Measurements from ENCODE around the gene PXDN.
"Not testable (repeated sequence)": the region's sequence is repeated elsewhere in the genome, so short reads cannot be mapped to it uniquely, and the experiment has no call there.

PXDN gene

DNA sequence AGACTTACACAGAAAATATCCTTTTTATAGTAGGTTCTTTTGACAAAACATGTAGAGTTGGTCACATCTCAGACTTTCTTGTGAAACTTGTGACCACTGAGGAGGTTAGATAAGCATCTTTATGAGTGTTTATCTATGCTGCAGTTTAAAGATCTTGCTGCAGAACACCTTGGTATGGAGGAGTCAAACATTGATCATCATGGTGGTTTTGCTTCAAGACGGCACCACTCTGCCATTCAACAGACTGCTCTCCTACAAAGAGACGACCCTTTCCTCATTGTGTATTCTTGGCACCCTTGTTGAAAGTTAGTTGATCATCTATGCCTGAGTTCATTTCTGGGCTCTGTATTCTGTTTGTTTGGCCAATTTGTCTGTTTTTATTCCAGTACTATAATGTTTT is 20.0 kb downstream of the PXDN start:
- H3K27me3 ChIP-seq (ENCODE audit: low read depth, low read length); H3K27ac ChIP-seq (ENCODE audit: low read length); H3K36me3 ChIP-seq (ENCODE audit: control insufficient read depth in 1 of 2, insufficient read depth in 2 of 2, low read length in 2 of 2); H3K9me3 ChIP-seq (ENCODE audit: control insufficient read depth in 1 of 2, low read length in 2 of 2); H3K4me3 ChIP-seq (ENCODE audit: low read depth in 1 of 2, low read length in 2 of 2): not testable (repeated sequence)
- peaks cover 0 to 36% of the 10 kb centered on the region in 2 donors for H3K4me1 ChIP-seq (ENCODE audit: control insufficient read depth in 1 of 2, insufficient read depth in 2 of 2, low read length in 2 of 2)

DNA sequence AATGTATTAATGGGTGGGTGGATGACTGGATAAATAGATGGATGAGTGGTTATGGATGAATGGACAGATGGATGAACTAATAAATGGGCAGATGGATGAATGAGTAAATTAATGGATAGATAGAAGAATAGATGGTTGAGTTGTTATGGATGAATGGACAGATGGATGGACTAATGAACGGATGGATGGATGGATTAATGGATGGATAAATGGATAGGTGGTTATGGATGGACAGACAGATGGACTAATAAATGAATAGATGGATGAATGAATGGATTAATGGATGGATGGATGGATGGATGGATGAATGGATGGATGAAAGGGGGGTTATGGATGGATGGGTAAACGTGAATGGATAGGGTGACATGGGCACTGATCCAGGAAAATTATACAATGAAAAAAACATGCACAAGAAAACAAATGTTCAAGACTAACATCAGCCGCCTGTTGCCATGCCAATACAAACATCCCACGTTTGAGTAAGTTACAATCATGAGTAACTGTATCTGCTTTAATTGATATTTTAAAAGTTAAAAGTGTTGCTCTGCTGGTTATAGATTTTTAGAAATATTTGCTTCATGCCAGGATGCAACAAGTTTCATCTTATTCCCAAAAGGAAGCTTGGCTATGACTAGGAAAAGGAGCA is 20.8 kb downstream of the PXDN start:
- no peak overlapping the region for H3K4me3 ChIP-seq (ENCODE audit: low read depth in 1 of 2, low read length in 2 of 2)
- no peaks in the 10 kb centered on the region for H3K27me3 ChIP-seq (ENCODE audit: low read depth, low read length)
- H3K36me3 ChIP-seq (ENCODE audit: control insufficient read depth in 1 of 2, insufficient read depth in 2 of 2, low read length in 2 of 2) = no peaks in the 10 kb centered on the region
- peaks cover 0 to 34% of the 10 kb centered on the region in 2 donors for H3K4me1 ChIP-seq (ENCODE audit: control insufficient read depth in 1 of 2, insufficient read depth in 2 of 2, low read length in 2 of 2)
- no peak overlapping the region for H3K27ac ChIP-seq (ENCODE audit: low read length)
- H3K9me3 ChIP-seq (ENCODE audit: control insufficient read depth in 1 of 2, low read length in 2 of 2) = no peaks in the 10 kb centered on the region

DNA sequence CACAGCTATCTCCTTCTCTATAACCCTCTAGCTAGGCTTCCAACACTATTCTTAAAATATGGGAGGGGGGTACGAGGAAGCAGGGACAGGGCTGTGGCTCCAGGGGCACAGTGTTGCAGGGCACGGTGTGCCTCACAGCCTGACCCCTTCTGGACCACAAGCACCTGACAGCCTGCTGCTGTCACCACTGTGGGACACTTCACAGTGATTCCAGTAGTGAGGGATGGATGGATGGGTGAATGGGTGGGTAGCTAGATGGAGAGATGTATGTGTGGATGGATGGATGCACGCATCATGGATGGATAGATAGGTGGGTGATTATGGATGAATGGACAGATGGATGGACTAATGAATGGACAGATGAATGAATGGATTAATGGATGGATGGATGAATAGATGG is 21.6 kb downstream of the PXDN start:
- H3K27ac ChIP-seq (ENCODE audit: low read length) = no peak overlapping the region
- peaks cover 0 to 26% of the 10 kb centered on the region in 2 donors for H3K4me1 ChIP-seq (ENCODE audit: control insufficient read depth in 1 of 2, insufficient read depth in 2 of 2, low read length in 2 of 2)
- no peaks in the 10 kb centered on the region for H3K9me3 ChIP-seq (ENCODE audit: control insufficient read depth in 1 of 2, low read length in 2 of 2)
- no peak overlapping the region for H3K4me3 ChIP-seq (ENCODE audit: low read depth in 1 of 2, low read length in 2 of 2)
- H3K27me3 ChIP-seq (ENCODE audit: low read depth, low read length) = no peaks in the 10 kb centered on the region
- H3K36me3 ChIP-seq (ENCODE audit: control insufficient read depth in 1 of 2, insufficient read depth in 2 of 2, low read length in 2 of 2) = no peaks in the 10 kb centered on the region

DNA sequence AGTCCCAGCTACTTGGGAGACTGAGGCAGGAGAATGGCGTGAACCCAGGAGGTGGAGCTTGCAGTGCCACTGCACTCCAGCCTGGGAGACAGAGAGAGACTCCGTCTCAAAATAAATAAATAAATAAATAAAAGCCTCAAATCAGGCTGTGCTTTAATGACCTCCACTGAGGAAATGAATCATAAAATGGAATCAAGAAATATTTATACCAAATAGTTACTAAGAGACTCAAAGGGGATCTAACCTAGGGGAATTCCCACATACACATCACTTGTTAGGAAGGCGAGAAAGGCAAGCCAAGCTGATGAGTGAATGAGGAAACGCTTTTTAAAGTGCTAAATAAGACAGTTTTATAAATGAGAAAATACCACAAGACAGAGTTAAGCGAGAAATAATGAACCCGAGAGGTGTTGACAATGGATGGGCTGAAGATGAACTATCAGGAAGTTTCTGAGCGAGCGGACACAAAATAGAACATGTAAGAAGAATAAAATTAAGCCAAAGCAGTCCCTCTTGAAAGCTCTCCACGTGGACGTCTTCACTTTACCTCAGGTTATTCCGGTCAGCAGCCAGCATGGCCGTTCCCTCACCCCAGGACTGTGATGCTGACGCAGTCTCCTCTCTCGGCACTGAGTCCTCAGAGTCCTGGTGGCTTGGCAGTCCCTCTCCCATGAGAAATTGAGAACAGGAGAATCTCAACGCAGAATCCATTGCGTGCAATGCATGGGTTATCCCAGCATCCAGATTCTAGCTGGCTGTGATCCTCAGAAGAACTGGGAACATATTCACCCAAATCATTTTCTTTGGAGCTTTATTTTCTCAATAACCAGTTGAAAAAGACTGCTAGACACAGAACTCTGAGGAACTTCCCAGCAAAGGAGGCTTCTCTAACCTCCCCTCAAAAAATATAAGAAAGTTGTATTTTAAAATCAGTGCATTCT is 22.3 kb downstream of the PXDN start:
- Histone ChIP-seq H3K9me3 (ENCODE audit: control insufficient read depth in 1 of 2, low read length in 2 of 2) (no peaks in the 10 kb centered on the region), H3K27ac (ENCODE audit: low read length) (peak overlapping the region; percentile 7), H3K4me1 (ENCODE audit: control insufficient read depth in 1 of 2, insufficient read depth in 2 of 2, low read length in 2 of 2) (peaks cover 1 to 26% of the 10 kb centered on the region in 2 donors), H3K4me3 (ENCODE audit: low read depth in 1 of 2, low read length in 2 of 2) (no peak overlapping the region), H3K36me3 (ENCODE audit: control insufficient read depth in 1 of 2, insufficient read depth in 2 of 2, low read length in 2 of 2) (no peaks in the 10 kb centered on the region), H3K27me3 (ENCODE audit: low read depth, low read length) (no peaks in the 10 kb centered on the region)

DNA sequence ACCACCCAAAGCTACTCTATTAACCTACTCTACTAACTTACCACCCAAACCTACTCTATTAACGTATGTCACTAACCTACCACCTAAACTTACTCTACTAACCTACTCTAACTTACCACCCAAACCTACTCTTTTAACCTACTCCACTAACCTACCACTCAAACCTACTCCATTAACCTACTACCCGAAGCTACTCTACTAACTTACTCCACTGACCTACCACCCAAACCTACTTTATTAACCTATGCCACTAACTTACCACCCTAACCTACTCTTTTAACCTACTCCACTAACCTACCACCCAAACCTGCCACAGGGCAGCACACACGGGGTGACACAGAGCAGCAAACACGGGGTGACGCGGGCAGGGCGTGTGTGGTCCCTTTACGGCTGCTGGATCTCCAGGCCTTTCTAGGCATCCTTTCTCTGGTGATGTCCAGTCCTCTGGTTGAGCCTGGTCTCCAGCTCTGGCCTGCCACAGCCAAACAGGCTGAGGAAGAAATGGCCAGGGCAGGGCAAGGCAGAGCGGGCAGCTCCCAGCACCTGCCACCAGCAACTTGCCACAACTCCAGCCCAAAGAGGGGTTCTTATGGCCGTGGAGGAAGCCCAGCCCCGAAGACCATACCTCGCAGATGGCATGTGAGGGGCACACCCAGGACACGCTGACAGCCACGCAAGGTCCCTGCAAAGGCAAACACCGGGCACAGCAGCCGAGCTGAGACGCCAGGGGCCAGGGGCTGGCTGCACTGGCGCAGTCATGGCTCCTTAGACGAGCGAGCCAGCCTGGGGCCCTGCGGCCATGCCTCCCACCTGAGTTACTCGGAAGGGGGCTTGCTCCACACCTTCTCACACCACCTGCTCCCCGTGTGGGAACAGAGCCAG is 25.7 kb downstream of the PXDN start:
- H3K4me1 ChIP-seq (ENCODE audit: control insufficient read depth in 1 of 2, insufficient read depth in 2 of 2, low read length in 2 of 2) = peaks cover 8 to 45% of the 10 kb centered on the region in 2 donors
- H3K36me3 ChIP-seq (ENCODE audit: control insufficient read depth in 1 of 2, insufficient read depth in 2 of 2, low read length in 2 of 2) = no peaks in the 10 kb centered on the region
- H3K9me3 ChIP-seq (ENCODE audit: control insufficient read depth in 1 of 2, low read length in 2 of 2) = no peaks in the 10 kb centered on the region
- no peaks in the 10 kb centered on the region for H3K27me3 ChIP-seq (ENCODE audit: low read depth, low read length)
- H3K4me3 ChIP-seq (ENCODE audit: low read depth in 1 of 2, low read length in 2 of 2) = no peak overlapping the region
- H3K27ac ChIP-seq (ENCODE audit: low read length) = no peak overlapping the region

DNA sequence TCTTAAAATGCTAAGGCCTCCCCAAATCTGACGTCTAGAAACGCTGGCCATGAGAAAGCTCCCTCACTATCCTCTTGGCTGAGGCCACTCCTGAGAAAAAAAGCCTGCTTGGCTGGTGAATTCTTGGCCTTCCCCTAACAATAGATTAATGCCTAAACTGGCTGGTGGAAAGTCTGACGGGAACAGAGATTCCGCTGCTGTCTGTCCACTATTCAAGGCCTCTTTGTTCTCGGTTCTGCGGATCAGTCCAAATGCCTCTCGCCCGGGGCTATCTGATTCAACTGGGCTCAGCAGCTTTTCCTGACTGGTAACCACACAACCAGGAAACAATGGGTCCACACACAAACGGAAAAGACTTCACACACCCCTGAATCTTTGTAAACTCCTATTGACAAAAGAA is 27.2 kb downstream of the PXDN start:
- Histone ChIP-seq H3K36me3 (ENCODE audit: control insufficient read depth in 1 of 2, insufficient read depth in 2 of 2, low read length in 2 of 2) (no peaks in the 10 kb centered on the region), H3K9me3 (ENCODE audit: control insufficient read depth in 1 of 2, low read length in 2 of 2) (no peaks in the 10 kb centered on the region), H3K27me3 (ENCODE audit: low read depth, low read length) (no peaks in the 10 kb centered on the region), H3K4me3 (ENCODE audit: low read depth in 1 of 2, low read length in 2 of 2) (no peak overlapping the region), H3K27ac (ENCODE audit: low read length) (peak overlapping the region; percentile 19), H3K4me1 (ENCODE audit: control insufficient read depth in 1 of 2, insufficient read depth in 2 of 2, low read length in 2 of 2) (peaks cover 8 to 54% of the 10 kb centered on the region in 2 donors)

DNA sequence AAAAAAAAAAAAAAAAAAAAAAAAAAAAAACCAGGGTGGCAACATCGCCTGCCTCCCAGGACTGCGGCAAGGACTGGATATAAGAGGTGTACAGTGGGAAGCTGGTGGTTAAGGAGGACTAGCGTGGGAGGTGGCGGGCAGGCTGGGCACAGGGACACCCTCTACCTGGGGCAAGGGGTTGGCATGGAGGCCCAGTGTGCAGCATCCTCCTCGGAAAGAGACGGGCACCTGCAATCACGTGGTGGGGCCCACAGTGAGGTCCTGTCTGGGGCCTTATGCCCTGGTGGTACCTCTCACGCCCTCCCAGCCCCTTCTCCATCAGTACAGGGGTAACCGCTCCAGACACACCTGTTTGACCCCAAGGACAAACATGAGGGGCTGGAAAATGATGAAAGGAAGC is 27.9 kb downstream of the PXDN start:
- H3K4me3 ChIP-seq (ENCODE audit: low read depth in 1 of 2, low read length in 2 of 2) = no peak overlapping the region
- H3K27ac ChIP-seq (ENCODE audit: low read length) = peak overlapping the region; percentile 19
- H3K9me3 ChIP-seq (ENCODE audit: control insufficient read depth in 1 of 2, low read length in 2 of 2) = no peaks in the 10 kb centered on the region
- H3K36me3 ChIP-seq (ENCODE audit: control insufficient read depth in 1 of 2, insufficient read depth in 2 of 2, low read length in 2 of 2) = no peaks in the 10 kb centered on the region
- peaks cover 8 to 54% of the 10 kb centered on the region in 2 donors for H3K4me1 ChIP-seq (ENCODE audit: control insufficient read depth in 1 of 2, insufficient read depth in 2 of 2, low read length in 2 of 2)
- no peaks in the 10 kb centered on the region for H3K27me3 ChIP-seq (ENCODE audit: low read depth, low read length)

DNA sequence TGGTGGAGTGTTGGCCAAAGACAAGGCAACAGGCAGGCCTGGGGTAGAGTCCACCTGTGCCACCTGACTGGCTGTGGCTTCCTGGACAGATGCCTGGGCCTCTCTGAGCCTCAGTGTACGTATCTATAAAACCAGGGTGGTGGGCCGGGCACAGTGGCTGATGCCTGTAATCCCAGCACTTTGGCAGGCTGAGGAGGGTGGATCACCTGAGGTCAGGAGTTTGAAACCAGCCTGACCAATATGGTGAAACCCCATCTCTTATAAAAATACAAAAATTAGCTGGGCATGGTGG is 28.4 kb downstream of the PXDN start:
- not testable (repeated sequence) for H3K9me3 ChIP-seq (ENCODE audit: control insufficient read depth in 1 of 2, low read length in 2 of 2); H3K36me3 ChIP-seq (ENCODE audit: control insufficient read depth in 1 of 2, insufficient read depth in 2 of 2, low read length in 2 of 2); H3K27me3 ChIP-seq (ENCODE audit: low read depth, low read length); H3K27ac ChIP-seq (ENCODE audit: low read length); H3K4me3 ChIP-seq (ENCODE audit: low read depth in 1 of 2, low read length in 2 of 2)
- peaks cover 8 to 50% of the 10 kb centered on the region in 2 donors for H3K4me1 ChIP-seq (ENCODE audit: control insufficient read depth in 1 of 2, insufficient read depth in 2 of 2, low read length in 2 of 2)

DNA sequence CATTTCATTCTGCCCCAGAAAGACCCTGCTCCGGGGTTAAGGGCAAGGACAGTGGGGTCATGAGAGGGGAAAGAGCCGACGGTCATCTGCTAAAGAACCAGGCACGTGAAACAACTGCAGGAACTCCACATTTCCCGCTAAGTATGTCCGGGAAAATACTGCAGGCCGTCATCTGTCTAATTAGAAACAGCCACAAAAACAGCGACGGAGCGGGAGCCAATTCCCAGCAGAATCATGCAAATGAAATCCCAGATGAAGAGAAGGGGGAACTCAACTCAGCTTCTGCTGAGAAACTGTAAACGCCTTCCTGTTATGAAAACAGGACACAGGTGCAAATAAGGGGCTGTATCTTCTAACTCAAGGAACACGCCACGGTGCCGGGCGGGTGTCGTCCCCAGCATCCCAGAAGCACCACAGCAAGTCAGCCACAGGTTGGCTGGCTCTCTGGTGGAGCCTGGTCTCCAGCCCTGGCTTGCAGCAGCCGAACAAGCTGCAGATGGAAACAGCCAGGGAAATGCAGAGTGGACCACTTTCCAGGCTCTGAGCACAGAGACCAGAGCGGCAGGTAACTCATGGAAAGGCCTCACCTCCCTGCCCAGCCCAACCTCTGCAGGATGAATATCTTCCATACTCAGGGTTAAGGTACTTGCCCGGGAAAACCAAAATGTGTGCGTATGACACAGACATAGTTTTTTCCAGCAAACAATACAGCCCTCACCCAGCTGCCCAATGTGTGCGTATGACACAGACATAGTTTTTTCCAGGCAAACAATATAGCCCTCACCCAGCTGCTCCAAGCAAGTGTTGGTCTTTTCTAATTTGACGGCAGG is 28.9 kb downstream of the PXDN start:
- Histone ChIP-seq H3K36me3 (ENCODE audit: control insufficient read depth in 1 of 2, insufficient read depth in 2 of 2, low read length in 2 of 2) (no peaks in the 10 kb centered on the region), H3K27me3 (ENCODE audit: low read depth, low read length) (no peaks in the 10 kb centered on the region), H3K4me1 (ENCODE audit: control insufficient read depth in 1 of 2, insufficient read depth in 2 of 2, low read length in 2 of 2) (peaks cover 8 to 44% of the 10 kb centered on the region in 2 donors), H3K27ac (ENCODE audit: low read length) (no peak overlapping the region), H3K9me3 (ENCODE audit: control insufficient read depth in 1 of 2, low read length in 2 of 2) (no peaks in the 10 kb centered on the region), H3K4me3 (ENCODE audit: low read depth in 1 of 2, low read length in 2 of 2) (no peak overlapping the region)

DNA sequence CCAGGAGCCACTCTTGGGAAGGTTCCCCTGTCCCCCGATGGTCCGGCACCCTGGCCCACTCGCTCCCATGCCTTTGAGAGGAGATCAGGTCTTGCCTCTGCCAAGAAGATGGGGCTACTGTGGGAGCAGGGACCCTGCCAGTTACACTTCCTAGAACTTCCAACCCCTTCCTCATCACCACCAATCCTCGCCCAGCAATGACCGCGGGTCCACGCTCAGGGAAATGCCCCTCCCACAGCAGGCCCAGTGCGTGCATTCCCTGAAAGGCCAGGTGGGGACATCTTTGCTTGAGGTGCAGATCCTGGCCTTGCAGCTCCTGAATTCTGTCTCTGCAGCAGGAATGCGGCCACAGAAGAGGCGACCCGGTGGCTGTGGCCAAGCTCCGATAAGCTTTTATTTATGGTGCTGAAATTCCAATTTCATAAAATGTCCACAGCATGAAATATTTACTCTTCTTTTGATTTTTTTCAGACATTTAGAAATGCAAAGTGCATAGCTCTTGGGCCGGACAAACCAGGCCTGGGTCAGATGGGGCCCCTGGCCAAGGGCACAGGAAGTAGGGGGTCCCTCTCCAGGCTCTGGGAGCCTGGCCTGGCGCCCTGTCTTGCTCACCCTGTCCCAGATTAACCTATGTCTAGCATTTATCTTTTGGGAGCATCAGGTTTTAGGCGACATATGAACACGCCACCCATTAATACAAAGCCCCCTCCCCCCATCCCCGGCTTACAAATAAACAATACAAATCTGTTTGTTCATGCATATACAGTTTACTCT is 29.8 kb downstream of the PXDN start:
- Histone ChIP-seq H3K27ac (ENCODE audit: low read length) (no peak overlapping the region), H3K4me1 (ENCODE audit: control insufficient read depth in 1 of 2, insufficient read depth in 2 of 2, low read length in 2 of 2) (peaks cover 8 to 38% of the 10 kb centered on the region in 2 donors), H3K36me3 (ENCODE audit: control insufficient read depth in 1 of 2, insufficient read depth in 2 of 2, low read length in 2 of 2) (no peaks in the 10 kb centered on the region), H3K9me3 (ENCODE audit: control insufficient read depth in 1 of 2, low read length in 2 of 2) (no peaks in the 10 kb centered on the region), H3K27me3 (ENCODE audit: low read depth, low read length) (no peaks in the 10 kb centered on the region), H3K4me3 (ENCODE audit: low read depth in 1 of 2, low read length in 2 of 2) (no peak overlapping the region)
